Panc1 (cell line): ENCODE data around the gene TTLL11. TPM values are rescaled to one million over a fixed set of nuclear protein-coding genes. Genes with fewer than 3 reads are reported as not detected.

ENCODE experiments used
- ATAC-seq: fragments of 200-7000 bp; cut with Tn5 transposase; 2 replicates; pipeline ENCODE4 v1.9.1; 2020; ENCODE audit warnings: mild to moderate bottlenecking, moderate library complexity
- BruUV-seq: library from RNA; stranded (reverse); fragments of 400-500 nt; replicated peaks from 2 replicates; lab custom pipeline; 2021; lab: Mats Ljungman, UMichigan
- CTCF ChIA-PET: fragments of 300-600 bp; sonication (Branson Sonifier 250); formaldehyde crosslinking; loops from one replicate; lab custom pipeline; 2022; ENCODE audit warnings: antibody characterized with exemption; lab: Charles Lee
- POLR2A ChIA-PET: fragments of 300-600 bp; sonication (Branson Sonifier 250); formaldehyde crosslinking; loops from one replicate; lab custom pipeline; 2022; ENCODE audit warnings: antibody characterized with exemption; lab: Charles Lee
- DNase-seq: peaks from one replicate; pipeline ENCODE4 v3.0.0-alpha.2; 2010; ENCODE audit warnings: low read depth, low spot score
- H3K27ac ChIP-seq: 2 replicates; pipeline ENCODE4 v1.5.1; 2011; ENCODE audit warnings: mild to moderate bottlenecking, low read length, inconsistent platforms
- H3K27me3 ChIP-seq: fragments of 200-500 bp; sonication (Bioruptor generic); 2 replicates; pipeline ENCODE4 v1.6.0; 2014; ENCODE audit warnings: low read length, inconsistent platforms; ENCODE audit not compliant: control insufficient read depth, insufficient read depth
- H3K36me3 ChIP-seq: fragments of 200-500 bp; sonication (Bioruptor generic); 2 replicates; pipeline ENCODE4 v1.5.1; 2014; ENCODE audit warnings: inconsistent platforms, mild to moderate bottlenecking, low read length, moderate library complexity; ENCODE audit not compliant: control insufficient read depth, insufficient read depth
- H3K4me1 ChIP-seq: 2 replicates; pipeline ENCODE4 v1.5.1; 2011; ENCODE audit warnings: inconsistent platforms, mild to moderate bottlenecking, low read length, moderate library complexity; ENCODE audit not compliant: control insufficient read depth, insufficient read depth
- H3K4me3 ChIP-seq, 2 experiments: 2 replicates each; pipeline ENCODE4 v1.5.1; 2011 to 2012; ENCODE audit warnings: low read depth in 2 of 2, low read length in 2 of 2, mild to moderate bottlenecking in 2 of 2, inconsistent platforms in 1 of 2, moderate library complexity in 1 of 2
- H3K9me3 ChIP-seq: fragments of 200-500 bp; sonication (Bioruptor generic); 2 replicates; pipeline ENCODE4 v1.5.1; 2014; ENCODE audit warnings: low read depth, mild to moderate bottlenecking, inconsistent platforms, low read length, moderate library complexity; ENCODE audit not compliant: control insufficient read depth, insufficient read depth
- POLR2AphosphoS5 ChIP-seq: IDR thresholded peaks from 2 replicates; pipeline ENCODE4 v1.6.1; 2012; ENCODE audit warnings: mild to moderate bottlenecking, low read depth, low read length, moderate library complexity
- SIN3A ChIP-seq: IDR thresholded peaks from 2 replicates; pipeline ENCODE4 v1.6.1; 2012; ENCODE audit warnings: low read depth, mild to moderate bottlenecking, low read length, moderate library complexity, borderline replicate concordance; ENCODE audit not compliant: insufficient read depth
- TCF7L2 ChIP-seq: IDR thresholded peaks from 2 replicates; pipeline ENCODE4 v1.6.1; 2011; ENCODE audit warnings: mild to moderate bottlenecking, low read depth, low read length, inconsistent platforms
- in situ Hi-C: cut with HindIII; loops from 2 replicates; pipeline ENCODE4 v1.10.0; 2016; ENCODE audit warnings: low sequenced_read_pairs, low pct_unique_long_range_greater_than_20kb
- intact Hi-C: fragments of 100-400 bp; cut with micrococcal nuclease; formaldehyde crosslinking; loops from one replicate; pipeline ENCODE4 v1.10.0; 2022; ENCODE audit not compliant: unreplicated experiment
- total RNA-seq: library from RNA; stranded (reverse); gene quantifications from one replicate; pipeline ENCODE4 v1.2.1, GENCODE V29; 2021; ENCODE audit not compliant: unreplicated experiment
- TF ChIP-seq, protein P1 (sequence below), 2 experiments: IDR thresholded peaks; 2 replicates each; pipeline ENCODE4 v1.6.1; 2011 to 2012; ENCODE audit warnings: low read depth in 2 of 2, control low read depth in 1 of 2, low read length in 1 of 2, mild to moderate bottlenecking in 1 of 2, moderate library complexity in 1 of 2; ENCODE audit not compliant: insufficient read depth in 1 of 2
- TF ChIP-seq, protein P2 (sequence below): fragments of 450-650 bp; IDR thresholded peaks from 2 replicates; pipeline ENCODE4 v1.5.1; 2017; ENCODE audit warnings: mild to moderate bottlenecking

TTLL11 gene
- total RNA-seq, 1 experiment from 2014 or later, result 1.1 TPM

DNA sequence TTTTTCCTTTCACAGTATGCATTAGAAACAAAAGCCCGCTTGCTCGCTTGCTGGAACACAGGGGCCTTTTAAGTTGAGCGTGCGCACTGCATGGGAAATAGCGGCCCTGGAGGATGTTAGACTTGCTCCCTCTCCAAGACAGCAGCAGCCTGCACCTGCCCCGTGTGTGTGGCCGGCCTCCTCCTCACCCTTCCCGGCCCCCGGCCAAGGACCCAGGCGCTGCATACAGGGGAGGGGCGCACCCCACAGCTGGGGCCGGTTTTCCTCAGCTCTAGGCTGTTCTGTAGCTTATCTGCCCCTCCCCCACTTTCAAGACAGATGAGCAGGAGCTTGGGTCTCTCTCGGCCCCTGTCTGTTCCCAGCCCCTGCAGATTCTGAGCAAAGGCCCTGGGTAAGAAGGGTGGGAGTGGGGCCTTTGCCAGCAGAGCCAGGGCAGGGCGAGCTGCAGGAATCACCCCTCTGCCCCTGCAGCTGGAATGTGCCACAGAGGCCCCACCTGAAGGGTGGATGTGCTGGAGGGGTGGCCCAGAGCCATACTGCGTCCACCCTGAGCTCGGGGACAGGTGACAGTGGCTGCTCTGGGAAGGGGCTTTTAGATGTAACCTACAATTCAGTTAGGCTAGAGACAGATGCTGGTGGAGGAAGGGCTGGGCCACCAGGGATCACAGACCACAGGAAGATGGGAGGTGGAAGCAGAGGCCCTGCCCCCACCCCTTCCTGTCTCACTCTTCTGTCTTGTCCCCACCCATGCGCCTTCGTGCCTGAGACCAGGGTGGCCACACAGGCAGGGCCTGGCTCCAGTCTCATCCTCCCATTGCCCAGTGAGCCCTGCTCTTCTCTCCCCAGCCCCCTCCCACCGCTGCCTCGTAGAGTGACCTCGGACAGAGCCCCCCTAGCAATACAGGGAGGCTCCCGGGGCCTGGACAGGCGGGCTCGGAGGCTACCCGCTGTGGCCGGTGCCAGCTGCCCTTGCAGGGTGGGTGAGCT, 309.3 kb downstream of the TTLL11 start:
- ChIA-PET POLR2A (no interaction called here), CTCF (interaction anchor here (1.1 kb wide), 1 partner anchor 337 kb away, joined by 4 read pairs; no protein-coding TSS in a partner anchor)
- no TSS peak for BruUV-seq
- no peak for ATAC-seq
- H3K27ac ChIP-seq, result no peak overlapping the region
- in situ Hi-C loops (no loop called here), intact Hi-C loops (no loop called here)
- TF ChIP-seq, protein P1, sequence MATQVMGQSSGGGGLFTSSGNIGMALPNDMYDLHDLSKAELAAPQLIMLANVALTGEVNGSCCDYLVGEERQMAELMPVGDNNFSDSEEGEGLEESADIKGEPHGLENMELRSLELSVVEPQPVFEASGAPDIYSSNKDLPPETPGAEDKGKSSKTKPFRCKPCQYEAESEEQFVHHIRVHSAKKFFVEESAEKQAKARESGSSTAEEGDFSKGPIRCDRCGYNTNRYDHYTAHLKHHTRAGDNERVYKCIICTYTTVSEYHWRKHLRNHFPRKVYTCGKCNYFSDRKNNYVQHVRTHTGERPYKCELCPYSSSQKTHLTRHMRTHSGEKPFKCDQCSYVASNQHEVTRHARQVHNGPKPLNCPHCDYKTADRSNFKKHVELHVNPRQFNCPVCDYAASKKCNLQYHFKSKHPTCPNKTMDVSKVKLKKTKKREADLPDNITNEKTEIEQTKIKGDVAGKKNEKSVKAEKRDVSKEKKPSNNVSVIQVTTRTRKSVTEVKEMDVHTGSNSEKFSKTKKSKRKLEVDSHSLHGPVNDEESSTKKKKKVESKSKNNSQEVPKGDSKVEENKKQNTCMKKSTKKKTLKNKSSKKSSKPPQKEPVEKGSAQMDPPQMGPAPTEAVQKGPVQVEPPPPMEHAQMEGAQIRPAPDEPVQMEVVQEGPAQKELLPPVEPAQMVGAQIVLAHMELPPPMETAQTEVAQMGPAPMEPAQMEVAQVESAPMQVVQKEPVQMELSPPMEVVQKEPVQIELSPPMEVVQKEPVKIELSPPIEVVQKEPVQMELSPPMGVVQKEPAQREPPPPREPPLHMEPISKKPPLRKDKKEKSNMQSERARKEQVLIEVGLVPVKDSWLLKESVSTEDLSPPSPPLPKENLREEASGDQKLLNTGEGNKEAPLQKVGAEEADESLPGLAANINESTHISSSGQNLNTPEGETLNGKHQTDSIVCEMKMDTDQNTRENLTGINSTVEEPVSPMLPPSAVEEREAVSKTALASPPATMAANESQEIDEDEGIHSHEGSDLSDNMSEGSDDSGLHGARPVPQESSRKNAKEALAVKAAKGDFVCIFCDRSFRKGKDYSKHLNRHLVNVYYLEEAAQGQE (IDR thresholded peaks at IDR 0.05; ENCODE audit: insufficient read depth in 1 of 2, low read depth in 2 of 2, low read length in 1 of 2), result no peak
- no peaks in the 10 kb centered on the region for H3K27me3 ChIP-seq
- H3K4me1 ChIP-seq, result no peaks in the 10 kb centered on the region
- H3K36me3 ChIP-seq, result no peaks in the 10 kb centered on the region
- H3K9me3 ChIP-seq, result no peaks in the 10 kb centered on the region
- H3K4me3 ChIP-seq, result no peak overlapping the region
- no peak for DNase-seq

DNA sequence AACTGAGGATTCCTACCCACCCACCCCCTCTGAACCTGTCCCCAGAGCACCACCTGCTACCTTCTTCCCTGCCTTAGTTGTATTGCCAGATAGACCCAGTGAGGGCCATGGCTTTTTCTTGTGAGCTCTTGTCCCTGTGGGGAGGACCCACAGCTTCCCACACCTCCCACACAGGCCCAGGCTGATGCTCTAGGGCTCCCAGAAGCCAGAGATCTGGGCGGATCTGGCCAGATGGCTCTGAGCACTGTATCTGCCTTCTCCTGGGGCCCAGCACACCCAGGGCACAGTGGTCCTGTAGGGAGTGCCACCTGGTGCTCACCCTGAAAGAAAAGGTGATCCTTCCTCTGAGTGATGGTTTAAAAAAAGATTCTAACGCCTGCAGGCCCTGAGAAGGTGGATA, 310.0 kb downstream of the TTLL11 start:
- in situ Hi-C loops (no loop called here), intact Hi-C loops (no loop called here)
- Histone ChIP-seq H3K4me1 (no peaks in the 10 kb centered on the region), H3K9me3 (no peaks in the 10 kb centered on the region), H3K4me3 (no peak overlapping the region), H3K27ac (no peak overlapping the region), H3K36me3 (no peaks in the 10 kb centered on the region), H3K27me3 (no peaks in the 10 kb centered on the region)
- ATAC-seq (no peak), DNase-seq (no peak)
- BruUV-seq, result no TSS peak
- CTCF ChIA-PET, result interaction anchor here (1.1 kb wide), 1 partner anchor 338 kb away, joined by 4 read pairs; no protein-coding TSS in a partner anchor
- POLR2A ChIA-PET, result no interaction called here
- no peak for TF ChIP-seq TCF7L2
- no peak for TF ChIP-seq SIN3A
- no peak for TF ChIP-seq POLR2AphosphoS5
- TF ChIP-seq, protein P2, sequence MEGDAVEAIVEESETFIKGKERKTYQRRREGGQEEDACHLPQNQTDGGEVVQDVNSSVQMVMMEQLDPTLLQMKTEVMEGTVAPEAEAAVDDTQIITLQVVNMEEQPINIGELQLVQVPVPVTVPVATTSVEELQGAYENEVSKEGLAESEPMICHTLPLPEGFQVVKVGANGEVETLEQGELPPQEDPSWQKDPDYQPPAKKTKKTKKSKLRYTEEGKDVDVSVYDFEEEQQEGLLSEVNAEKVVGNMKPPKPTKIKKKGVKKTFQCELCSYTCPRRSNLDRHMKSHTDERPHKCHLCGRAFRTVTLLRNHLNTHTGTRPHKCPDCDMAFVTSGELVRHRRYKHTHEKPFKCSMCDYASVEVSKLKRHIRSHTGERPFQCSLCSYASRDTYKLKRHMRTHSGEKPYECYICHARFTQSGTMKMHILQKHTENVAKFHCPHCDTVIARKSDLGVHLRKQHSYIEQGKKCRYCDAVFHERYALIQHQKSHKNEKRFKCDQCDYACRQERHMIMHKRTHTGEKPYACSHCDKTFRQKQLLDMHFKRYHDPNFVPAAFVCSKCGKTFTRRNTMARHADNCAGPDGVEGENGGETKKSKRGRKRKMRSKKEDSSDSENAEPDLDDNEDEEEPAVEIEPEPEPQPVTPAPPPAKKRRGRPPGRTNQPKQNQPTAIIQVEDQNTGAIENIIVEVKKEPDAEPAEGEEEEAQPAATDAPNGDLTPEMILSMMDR, result no peak
- TF ChIP-seq, protein P1 (IDR thresholded peaks at IDR 0.05; ENCODE audit: insufficient read depth in 1 of 2, low read depth in 2 of 2, low read length in 1 of 2), result no peak
